Measurements from ENCODE around the gene CR1.
"Not testable (repeated sequence)": the region's sequence is repeated elsewhere in the genome, so short reads cannot be mapped to it uniquely, and the experiment has no call there.

CR1 gene

GRCh38 chr1:207589506-207589905 lies 93.5 kb downstream of the CR1 start:
- not testable (repeated sequence) for DNase-seq (ENCODE audit: low spot score)

GRCh38 chr1:207591205-207591604 lies 95.2 kb downstream of the CR1 start:
- not testable (repeated sequence) for DNase-seq (ENCODE audit: low spot score)

DNA sequence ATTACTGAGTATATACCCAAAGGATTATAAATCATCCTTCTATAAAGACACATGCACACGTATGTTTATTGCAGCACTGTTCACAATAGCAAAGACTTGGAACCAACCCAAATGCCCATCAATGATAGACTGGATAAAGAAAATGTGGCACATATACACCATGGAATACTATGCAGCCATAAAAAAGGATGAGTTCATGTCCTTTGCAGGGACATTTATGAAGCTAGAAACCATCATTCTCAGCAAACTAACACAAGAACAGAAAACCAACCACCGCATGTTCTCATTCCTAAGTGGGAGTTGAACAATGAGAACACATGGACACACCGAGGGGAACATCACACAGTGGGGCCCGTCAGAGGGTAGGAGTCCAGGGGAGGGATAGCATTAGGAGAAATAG lies 98.1 kb downstream of the CR1 start:
- DNase-seq (ENCODE audit: low spot score), result not testable (repeated sequence)

DNA sequence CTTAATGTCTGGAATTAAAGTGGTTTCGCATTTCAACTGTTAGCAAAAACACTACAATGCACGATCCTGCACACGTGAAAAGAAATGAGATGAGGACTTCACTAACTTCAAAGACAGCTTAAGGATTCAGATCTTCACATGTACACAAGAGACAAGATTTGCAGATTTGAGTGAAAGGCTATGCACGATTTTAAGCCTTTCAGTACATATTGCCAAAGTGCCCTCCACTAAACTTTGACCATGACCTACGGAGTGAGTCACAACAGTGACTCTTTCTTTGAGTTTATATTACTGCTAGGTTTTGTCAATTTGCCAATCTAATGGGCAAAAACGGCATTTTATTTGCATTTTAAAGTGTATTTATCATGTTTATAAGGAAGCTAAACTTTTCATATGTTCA lies 107.8 kb downstream of the CR1 start:
- no peak for DNase-seq (ENCODE audit: low spot score)

DNA sequence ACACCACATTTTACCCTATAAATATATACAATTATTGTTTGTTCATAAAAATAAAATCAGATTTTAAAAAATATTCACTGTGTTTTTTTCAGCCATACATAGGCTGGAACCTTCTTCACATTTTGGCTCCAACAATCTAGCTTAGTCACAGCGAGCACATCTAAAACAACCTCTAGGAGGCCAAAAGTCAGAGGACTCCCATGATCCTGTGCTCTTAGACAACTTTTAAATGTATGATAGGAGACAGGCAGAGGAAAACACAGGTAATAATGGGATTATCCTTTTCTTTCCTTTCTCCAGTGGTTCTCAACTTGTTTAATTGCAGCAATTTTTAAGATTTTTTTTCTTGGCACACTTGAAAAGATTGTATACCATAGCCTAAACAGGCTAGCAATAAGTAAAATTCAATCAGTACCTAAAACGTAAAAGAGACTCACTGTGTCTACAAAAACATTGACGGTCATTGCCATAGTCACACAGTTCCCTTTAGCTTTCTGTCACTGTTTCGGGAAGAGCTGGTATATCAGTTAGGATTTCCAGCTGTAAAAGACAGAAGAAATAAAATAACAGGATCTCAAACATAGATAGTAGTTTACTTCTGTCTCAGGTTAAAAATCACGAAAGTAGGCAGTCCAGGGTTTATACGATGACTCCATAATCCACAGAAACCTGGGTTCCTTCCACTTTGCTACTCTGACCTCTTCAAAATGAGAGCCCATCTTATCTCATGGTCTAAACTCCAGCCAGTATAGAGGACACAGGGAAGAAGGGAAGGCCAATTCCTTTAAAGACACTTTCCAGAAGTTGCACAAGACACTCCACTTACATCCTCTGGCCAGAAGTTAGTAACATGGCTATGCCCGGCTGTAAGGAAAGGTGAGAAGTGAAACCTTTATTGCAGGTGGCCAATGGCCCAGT lies 109.7 kb downstream of the CR1 start:
- peak; percentile 7 for DNase-seq (ENCODE audit: low spot score)

GRCh38 chr1:207606362-207606755 lies 110.4 kb downstream of the CR1 start:
- DNase-seq (ENCODE audit: low spot score), result no peak

- DNase-seq (ENCODE audit: low spot score), result no peak
Measured at GRCh38 chr1:207612762-207613161, 116.8 kb downstream of the CR1 start.

DNA sequence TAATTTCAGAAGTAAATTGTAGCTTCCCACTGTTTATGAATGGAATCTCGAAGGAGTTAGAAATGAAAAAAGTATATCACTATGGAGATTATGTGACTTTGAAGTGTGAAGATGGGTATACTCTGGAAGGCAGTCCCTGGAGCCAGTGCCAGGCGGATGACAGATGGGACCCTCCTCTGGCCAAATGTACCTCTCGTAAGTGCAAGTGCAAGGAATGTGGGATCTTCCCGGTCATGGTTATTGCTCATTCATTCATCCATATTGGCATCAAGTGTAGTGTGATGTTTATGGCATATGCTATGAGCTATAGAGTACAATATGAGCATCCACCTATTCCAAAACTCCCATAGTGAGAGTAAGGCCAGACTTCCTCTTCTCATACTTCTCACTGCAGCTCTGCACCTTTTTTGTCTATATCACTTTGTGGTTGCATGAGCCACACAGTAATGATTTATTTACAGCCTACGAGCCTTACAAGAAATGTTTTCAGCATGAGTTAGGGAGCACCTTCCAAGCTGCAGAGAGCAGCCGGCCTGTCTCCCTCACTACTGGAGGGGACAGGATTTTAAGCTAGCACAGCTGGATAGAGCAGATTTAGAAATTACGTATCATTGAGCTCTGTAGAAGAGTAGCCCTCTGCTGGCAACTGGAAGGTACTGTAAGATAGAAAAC lies 124.0 kb downstream of the CR1 start:
- peak; percentile 80 for DNase-seq (ENCODE audit: low spot score)

DNA sequence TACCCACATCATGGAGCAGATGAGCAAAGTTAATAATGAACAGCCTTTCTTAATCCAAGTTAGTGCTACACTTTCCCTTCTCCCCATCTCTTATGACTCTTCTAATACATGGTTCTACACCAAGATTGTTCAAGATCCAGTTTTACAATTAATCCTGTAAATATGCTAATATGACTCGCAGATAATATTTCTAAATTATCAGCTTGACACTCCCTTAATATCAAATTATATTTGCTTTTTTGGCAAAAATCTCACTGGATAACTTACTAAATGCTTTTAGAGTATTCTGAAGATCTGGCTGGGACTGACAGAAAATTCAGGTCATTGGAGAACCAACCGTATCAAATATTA lies 124.6 kb downstream of the CR1 start:
- no peak for DNase-seq (ENCODE audit: low spot score)

- DNase-seq (ENCODE audit: low spot score), result not testable (repeated sequence)
Measured at GRCh38 chr1:207625504-207626071, 129.6 kb downstream of the CR1 start.

DNA sequence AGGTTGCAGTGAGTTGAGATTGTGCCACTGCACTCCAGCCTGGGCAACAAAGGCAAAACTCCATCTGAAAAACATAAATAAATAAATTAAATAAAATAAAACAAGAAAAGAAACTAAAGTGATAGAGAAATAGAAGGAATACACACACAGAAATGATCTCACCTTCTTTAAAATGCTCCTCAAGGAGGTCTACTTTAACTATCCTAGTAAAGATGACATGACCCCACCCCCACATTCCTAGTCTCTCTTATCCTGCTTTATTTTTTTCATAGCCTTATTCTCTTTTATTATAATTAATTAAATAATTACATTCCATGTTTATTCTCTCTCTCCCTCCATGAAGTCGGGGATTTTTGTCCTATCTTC lies 131.0 kb downstream of the CR1 start:
- DNase-seq (ENCODE audit: low spot score), result no peak

GRCh38 chr1:207627496-207627895 lies 131.5 kb downstream of the CR1 start:
- no peak for DNase-seq (ENCODE audit: low spot score)

DNA sequence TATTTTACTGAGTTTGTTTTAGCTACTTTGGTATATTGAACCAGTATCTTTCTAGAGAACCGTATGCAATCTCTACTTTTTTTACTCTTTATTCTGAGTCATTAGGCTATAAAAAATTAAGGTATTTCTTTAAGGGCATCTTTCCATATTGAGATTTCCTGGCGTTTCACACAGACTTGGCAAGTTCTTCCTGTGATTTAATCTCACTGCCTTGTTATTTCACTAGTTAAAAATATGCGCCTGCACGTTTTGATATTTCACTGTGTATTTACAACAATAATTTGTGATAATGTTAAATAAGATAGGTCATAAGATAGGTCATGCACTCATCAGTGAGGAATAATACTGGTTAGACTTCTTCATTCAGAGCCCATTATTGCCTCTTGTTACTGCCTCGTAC lies 132.8 kb downstream of the CR1 start:
- DNase-seq (ENCODE audit: low spot score), result no peak

- DNase-seq (ENCODE audit: low spot score), result no peak
Measured at GRCh38 chr1:207631137-207631536, 135.2 kb downstream of the CR1 start.

DNA sequence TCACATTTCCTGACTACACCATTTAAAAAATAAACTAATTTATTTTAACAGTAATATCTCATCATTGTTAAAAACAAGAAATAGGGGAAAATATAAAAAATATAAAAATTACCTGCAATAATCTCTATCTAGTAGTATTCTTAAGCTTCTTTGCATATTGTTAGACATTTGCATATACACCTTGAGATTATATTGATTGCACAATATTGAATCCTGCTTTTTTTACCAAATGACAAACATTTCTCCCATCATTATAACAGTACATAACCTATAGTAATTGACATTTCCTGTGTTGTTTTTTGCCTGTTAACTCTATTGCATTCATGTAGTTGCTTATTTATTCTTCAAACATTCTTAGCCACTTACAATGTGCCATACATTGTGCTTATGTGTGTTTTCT lies 137.3 kb downstream of the CR1 start:
- DNase-seq (ENCODE audit: low spot score), result no peak

GRCh38 chr1:207633699-207634289 lies 137.8 kb downstream of the CR1 start:
- DNase-seq (ENCODE audit: low spot score), result not testable (repeated sequence)

- not testable (repeated sequence) for DNase-seq (ENCODE audit: low spot score)
Measured at GRCh38 chr1:207634293-207634692, 138.3 kb downstream of the CR1 start.

DNA sequence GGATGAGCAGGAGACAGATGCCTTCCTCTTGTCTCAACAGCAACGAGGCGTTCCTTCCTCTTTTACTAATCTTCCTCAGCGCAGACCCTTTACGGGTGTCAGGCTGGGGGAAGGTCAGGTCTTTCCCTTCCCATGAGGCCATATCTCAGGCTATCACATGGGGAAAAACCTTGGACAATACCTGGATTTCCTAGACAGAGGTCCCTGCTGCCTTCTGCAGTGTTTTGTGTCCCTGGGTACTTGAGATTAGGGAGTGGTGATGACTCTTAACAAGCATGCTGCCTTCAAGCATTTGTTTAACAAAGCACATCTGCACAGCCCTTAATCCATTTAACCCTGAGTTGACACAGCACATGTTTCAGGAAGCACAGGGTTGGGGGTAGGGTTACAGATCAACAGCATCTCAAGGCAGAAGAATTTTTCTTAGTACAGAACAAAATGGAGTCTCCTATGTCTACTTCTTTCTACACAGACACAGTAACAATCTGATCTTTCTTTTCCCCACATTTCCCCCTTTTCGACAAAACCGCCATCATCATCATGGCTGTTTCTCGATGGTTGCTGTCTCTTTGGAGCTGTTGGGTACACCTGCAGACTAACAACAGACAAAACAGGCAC lies 139.7 kb downstream of the CR1 start:
- not testable (repeated sequence) for DNase-seq (ENCODE audit: low spot score)

DNA sequence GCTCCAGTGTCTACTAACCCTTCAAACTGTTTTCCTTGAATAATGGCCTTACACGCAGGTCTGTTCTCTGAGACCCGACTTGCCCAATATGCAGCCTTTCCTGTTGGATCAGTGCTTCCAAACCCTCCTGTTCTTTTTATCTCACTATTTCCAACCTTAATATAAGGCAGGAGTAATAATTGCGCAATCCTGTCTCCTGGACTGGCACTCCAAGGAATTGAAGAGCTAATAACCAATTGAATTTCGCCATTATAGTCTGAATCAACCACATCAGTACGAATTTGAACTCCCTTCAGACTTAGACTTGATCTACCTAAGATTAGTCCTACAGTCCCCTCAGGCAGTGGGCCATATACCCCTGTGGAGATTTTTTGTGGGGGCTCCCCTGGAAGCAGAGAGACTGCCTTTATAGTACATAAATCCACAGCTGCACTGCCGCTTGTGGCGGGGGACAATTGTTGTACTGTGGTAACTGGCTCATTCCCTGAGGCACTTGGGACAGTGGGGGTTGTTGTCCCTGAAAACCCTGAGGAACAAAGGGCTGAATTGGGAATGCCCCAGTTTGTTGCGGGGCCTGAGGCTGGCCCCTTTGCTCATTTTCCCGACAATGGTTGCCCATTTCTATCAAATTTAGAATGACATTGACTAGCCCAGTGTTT lies 142.7 kb downstream of the CR1 start:
- DNase-seq (ENCODE audit: low spot score), result not testable (repeated sequence)

- DNase-seq (ENCODE audit: low spot score), result not testable (repeated sequence)
Measured at GRCh38 chr1:207639362-207639761, 143.4 kb downstream of the CR1 start.

GRCh38 chr1:207644166-207644851 lies 148.4 kb downstream of the CR1 start:
- no peak for DNase-seq (ENCODE audit: low spot score)

All from NAMALWA (cell line).